H9 (cell line): Measurements from ENCODE around the gene OTP. TPM values are rescaled to one million over a fixed set of nuclear protein-coding genes. Genes with fewer than 3 reads are reported as not detected.

Experiments used
- total RNA-seq: library from RNA; stranded (reverse); gene quantifications from 2 replicates; pipeline ENCODE4 v1.2.1, GENCODE V29; 2021

The OTP gene
- total RNA-seq, 1 experiment from 2014 or later: not detected

Other genes with a start within 250 kb of the OTP start
- gene WDR41, start 146.4 kb downstream of the OTP start, total RNA-seq: 43.3 and 43.6 TPM in 2 replicates
- gene TBCA, start 137.6 kb upstream of the OTP start, total RNA-seq: 326 and 330 TPM in 2 replicates